Fibroblast of the aortic adventitia (primary cell): Measurements from ENCODE around the gene SCN1B. TPM values are rescaled to one million over a fixed set of nuclear protein-coding genes. Genes with fewer than 3 reads are reported as not detected.
"Not testable (repeated sequence)": the region's sequence is repeated elsewhere in the genome, so short reads cannot be mapped to it uniquely, and the experiment has no call there.

ENCODE experiments used
- DNase-seq: peaks from one replicate; pipeline ENCODE4 v3.0.0-alpha.2; 2010; ENCODE audit warnings: low read depth
- H3K4me3 ChIP-seq: 2 replicates; pipeline ENCODE4 v1.5.1; 2011; ENCODE audit warnings: low read depth, mild to moderate bottlenecking, control low read depth, low read length, moderate library complexity
- CTCF ChIP-seq: IDR thresholded peaks from 2 replicates; pipeline ENCODE4 v1.5.1; 2011; ENCODE audit warnings: mild to moderate bottlenecking, low read length, control low read depth, inconsistent platforms; ENCODE audit not compliant: insufficient read depth
- total RNA-seq: library from RNA; depleted of rRNA; stranded (reverse); fragments of >200 nt; gene quantifications from 2 replicates; pipeline ENCODE4 v1.2.3, GENCODE V29; 2012; ENCODE audit warnings: low replicate concordance

SCN1B gene
- total RNA-seq, 1 donor, result 7.0 TPM

DNA sequence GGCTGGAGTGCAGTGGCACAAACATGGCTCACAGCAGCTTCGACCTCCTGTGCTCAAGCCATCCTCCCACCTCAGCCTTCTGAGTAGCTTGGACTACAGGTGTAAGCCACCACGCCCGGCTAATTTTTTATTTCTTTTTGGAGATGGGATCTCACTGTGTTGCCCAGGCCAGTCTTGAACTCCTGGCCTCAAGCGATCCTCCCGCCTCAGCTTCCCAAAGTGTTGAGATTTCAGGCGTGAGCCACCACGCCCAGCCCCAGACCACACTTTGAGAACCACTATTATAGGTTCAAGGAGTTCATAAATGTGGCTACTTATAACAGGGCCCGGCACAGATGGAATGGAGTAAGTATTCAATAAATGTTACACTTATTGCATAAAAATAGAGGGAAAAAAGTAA lies 3.3 kb upstream of the SCN1B start:
- TF ChIP-seq CTCF, result no peak
- H3K4me3 ChIP-seq, result no peak overlapping the region
- no peak for DNase-seq

DNA sequence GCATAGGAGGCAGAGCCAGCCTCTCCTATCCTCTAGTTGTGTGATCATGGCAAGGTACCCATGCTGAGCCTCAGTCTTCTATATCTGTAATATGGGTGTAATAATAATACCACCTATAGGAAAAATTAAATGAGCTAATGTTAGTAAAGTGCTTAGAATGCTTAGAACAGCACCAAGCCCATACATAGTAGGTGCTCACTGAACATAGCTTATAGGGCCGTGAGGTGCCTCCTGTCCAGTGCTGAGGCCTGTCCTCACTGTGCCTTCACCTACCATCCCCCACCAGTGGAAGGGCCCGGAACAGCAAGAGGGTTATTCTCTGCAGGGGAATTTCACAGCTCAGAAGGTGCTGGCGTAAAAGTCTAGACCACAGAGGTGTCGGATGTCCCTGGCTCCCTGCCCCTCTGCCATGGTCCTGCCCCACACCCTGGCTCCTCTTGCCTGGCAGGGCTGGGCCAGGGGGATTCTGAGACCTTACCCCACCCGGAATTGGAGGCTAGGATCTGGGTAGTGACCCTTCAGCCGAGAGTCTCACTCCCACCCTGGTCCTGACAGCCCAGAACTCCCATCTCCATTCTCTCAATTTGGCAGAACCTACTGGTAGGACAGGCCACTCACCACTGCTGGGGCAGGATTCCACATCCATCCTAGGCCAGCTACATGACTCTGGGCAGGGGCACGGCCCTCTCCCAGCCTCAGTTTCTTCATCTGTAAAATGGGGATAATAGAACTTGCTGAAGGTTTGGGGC lies 2.2 kb upstream of the SCN1B start:
- TF ChIP-seq CTCF, result no peak
- H3K4me3 ChIP-seq, result no peak overlapping the region
- peak; percentile 18 for DNase-seq

GRCh38 chr19:35028600-35028885 lies 1.7 kb upstream of the SCN1B start:
- DNase-seq, H3K4me3 ChIP-seq: not testable (repeated sequence)

DNA sequence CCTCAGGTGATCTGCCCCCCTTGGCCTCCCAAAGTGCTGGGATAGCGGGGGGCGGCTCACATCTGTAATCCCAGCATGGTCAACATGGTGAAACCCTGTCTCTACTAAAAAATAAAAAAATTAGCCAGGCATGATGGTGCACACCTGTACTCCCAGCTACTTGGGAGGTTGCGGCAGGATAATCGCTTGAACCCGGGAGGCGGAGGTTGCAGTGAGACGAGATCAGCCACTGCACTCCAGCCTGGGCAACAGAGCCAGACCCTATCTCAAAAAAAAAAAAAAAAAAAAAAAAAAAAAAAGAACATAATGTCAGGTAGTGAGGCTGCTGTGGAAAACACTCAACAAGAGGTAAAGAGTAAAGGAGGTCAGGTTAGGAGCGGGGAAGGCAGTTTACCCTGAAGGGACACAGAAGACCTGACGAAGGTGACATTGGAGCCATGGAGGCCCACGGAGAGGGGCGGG lies 964 bp upstream of the SCN1B start:
- DNase-seq, H3K4me3 ChIP-seq: not testable (repeated sequence)

DNA sequence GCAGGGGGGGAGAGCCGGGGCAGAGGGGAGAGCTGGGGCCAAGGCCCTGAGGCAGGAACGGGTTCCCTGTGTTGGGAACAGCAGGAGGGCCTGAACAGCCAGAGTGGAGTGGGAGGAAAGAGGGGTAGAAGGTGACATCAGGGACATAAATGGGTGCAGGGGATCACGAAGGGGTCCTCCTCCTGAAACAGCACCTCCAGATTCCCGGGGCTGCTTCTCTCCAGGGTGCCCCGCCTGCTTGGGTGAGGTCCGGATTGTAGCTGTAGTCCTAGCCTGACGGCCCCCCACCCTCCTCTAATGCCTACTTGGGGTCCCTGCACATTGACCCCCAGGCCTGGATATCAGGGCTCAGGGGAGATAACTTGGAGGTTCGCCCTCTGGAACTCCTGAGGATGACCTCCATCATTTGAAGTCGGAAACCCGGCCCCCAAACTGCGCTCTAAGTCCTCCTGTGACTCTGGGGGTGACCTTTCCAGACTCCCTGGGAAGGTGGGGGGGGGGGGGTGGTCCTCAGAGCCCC lies 473 bp upstream of the SCN1B start:
- DNase-seq, result no peak
- H3K4me3 ChIP-seq, result peak overlapping the region; percentile 48
- TF ChIP-seq CTCF, result no peak

DNA sequence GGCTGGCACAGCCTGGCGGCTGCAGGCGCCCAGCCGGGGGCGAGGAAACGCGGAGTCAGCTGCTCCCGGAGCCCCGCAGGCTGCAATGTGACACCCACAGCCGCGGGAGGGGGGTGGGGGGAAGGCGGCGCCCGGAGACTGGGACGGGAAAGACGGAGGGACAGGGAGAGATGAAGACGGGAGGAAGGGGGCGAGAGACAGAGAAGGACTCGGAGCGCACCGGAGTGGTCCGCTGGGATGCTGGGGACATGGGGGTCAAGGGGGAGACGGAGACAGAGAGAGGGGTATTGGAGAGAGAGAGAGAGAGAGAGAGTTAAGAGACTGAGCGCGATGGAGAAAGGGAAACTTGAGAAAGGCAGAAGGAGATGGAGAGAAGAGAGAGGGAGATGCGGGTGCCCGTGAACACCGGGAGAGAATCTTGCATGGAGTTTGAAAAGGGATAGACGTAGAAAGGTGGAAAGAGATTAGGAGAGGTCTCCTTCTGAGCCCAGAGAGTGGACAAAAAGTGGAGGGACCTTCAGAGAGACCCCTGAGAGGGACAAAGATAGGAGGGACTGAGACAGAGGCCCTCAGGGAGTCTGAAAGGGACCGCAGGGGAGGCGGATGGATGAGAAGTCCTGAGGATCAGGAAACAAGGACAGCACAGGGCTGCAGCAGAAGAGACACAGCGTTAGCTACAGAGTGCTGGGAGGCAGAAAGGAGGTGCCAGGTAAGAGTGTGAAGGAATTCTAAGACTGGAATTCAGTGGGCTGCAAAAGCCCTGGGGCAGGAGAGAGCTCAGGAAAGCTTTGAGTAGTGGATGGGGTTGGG lies 1.0 kb downstream of the SCN1B start:
- DNase-seq, result peak; percentile 19
- TF ChIP-seq CTCF, result no peak
- H3K4me3 ChIP-seq, result peak overlapping the region; percentile 63

DNA sequence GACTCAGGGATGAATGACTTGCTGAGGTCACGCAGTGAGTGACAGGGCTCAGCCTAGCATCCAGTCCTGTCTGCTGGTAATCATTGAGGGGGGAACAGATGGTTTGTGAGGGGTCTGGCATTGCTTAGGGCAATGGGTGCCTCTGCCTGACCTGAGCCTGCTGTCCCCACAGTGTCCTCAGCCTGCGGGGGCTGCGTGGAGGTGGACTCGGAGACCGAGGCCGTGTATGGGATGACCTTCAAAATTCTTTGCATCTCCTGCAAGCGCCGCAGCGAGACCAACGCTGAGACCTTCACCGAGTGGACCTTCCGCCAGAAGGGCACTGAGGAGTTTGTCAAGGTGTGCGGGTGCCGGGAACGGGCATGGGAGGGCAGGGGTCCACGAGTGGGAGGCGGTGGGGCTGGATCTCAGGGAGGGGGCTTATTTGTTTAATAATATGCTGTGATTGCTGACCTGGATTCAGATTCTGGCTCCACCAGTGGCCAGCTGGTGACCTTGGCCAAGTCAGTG lies 2.1 kb downstream of the SCN1B start:
- no peak overlapping the region for H3K4me3 ChIP-seq
- TF ChIP-seq CTCF, result no peak
- no peak for DNase-seq
